GM23338 (cell line): ENCODE data around the gene CCNB2. TPM values are rescaled to one million over a fixed set of nuclear protein-coding genes. Genes with fewer than 3 reads are reported as not detected.

Experiments
- ATAC-seq: fragments of 200-7000 bp; cut with Tn5 transposase; 3 replicates; pipeline ENCODE4 v1.9.1; 2020
- DNase-seq: peaks from one replicate; pipeline ENCODE4 v3.0.0-alpha.2; 2015; ENCODE audit warnings: low spot score
- H2AFZ ChIP-seq: fragments of 200-600 bp; sonication (generic); 2 replicates; pipeline ENCODE4 v1.8.0; 2016; ENCODE audit warnings: antibody characterized with exemption, mild to moderate bottlenecking, moderate library complexity
- H3F3A ChIP-seq: fragments of 200-600 bp; sonication (generic); replicated peaks from 2 replicates; pipeline ENCODE4 v1.8.0; 2017; ENCODE audit warnings: antibody characterized with exemption, mixed run types, low read depth
- H3K27ac ChIP-seq: fragments of 200-600 bp; sonication (generic); 2 replicates; pipeline ENCODE4 v1.6.1; 2016; ENCODE audit warnings: low read depth
- H3K27me3 ChIP-seq: fragments of 200-600 bp; sonication (generic); 2 replicates; pipeline ENCODE4 v1.8.0; 2016; ENCODE audit warnings: mild to moderate bottlenecking, mixed run types, moderate library complexity; ENCODE audit not compliant: insufficient read depth
- H3K36me3 ChIP-seq: fragments of 200-600 bp; sonication (generic); 2 replicates; pipeline ENCODE4 v1.8.0; 2016; ENCODE audit warnings: mild to moderate bottlenecking; ENCODE audit not compliant: insufficient read depth
- H3K4me1 ChIP-seq: fragments of 200-600 bp; sonication (generic); 2 replicates; pipeline ENCODE4 v1.8.0; 2016; ENCODE audit warnings: mild to moderate bottlenecking, moderate library complexity; ENCODE audit not compliant: insufficient read depth
- H3K4me2 ChIP-seq: fragments of 200-600 bp; sonication (generic); 2 replicates; pipeline ENCODE4 v1.7.1; 2017; ENCODE audit warnings: mixed run types
- H3K4me3 ChIP-seq: fragments of 200-600 bp; sonication (generic); 2 replicates; pipeline ENCODE4 v1.6.1; 2016; ENCODE audit warnings: mixed run types
- H3K79me2 ChIP-seq: fragments of 200-600 bp; sonication (generic); replicated peaks from 2 replicates; pipeline ENCODE4 v1.8.0; 2017; ENCODE audit warnings: mild to moderate bottlenecking; ENCODE audit not compliant: insufficient read depth
- H3K9me2 ChIP-seq: fragments of 200-600 bp; sonication (generic); 2 replicates; pipeline ENCODE4 v1.8.0; 2017; ENCODE audit not compliant: insufficient read depth
- H4K20me1 ChIP-seq: fragments of 200-600 bp; sonication (generic); replicated peaks from 2 replicates; pipeline ENCODE4 v1.8.0; 2017; ENCODE audit warnings: mild to moderate bottlenecking; ENCODE audit not compliant: insufficient read depth
- H3K27ac Mint-ChIP-seq: 2 replicates; pipeline ENCODE4 v1.8.0; 2020; ENCODE audit warnings: inconsistent platforms, mild to moderate bottlenecking, moderate library complexity, mixed read lengths
- H3K27me3 Mint-ChIP-seq: 3 replicates; pipeline ENCODE4 v1.8.0; 2022; ENCODE audit warnings: low read depth, mild to moderate bottlenecking, moderate library complexity, mixed read lengths, inconsistent platforms; ENCODE audit not compliant: insufficient read depth, poor library complexity
- H3K36me3 Mint-ChIP-seq: 3 replicates; pipeline ENCODE4 v1.8.0; 2021; ENCODE audit warnings: low read depth, mild to moderate bottlenecking, inconsistent platforms, moderate library complexity, mixed read lengths
- H3K4me1 Mint-ChIP-seq: 3 replicates; pipeline ENCODE4 v1.8.0; 2020; ENCODE audit warnings: mild to moderate bottlenecking, inconsistent platforms, mixed read lengths
- H3K4me3 Mint-ChIP-seq: 3 replicates; pipeline ENCODE4 v1.8.0; 2021; ENCODE audit warnings: moderate library complexity, mild to moderate bottlenecking, inconsistent platforms, mixed read lengths
- H3K9me3 Mint-ChIP-seq: 3 replicates; pipeline ENCODE4 v1.8.0; 2020; ENCODE audit warnings: moderate library complexity, mild to moderate bottlenecking, inconsistent platforms, mixed read lengths
- CREB1 ChIP-seq: fragments of 250-450 bp; sonication (Bioruptor Pico); IDR thresholded peaks from 2 replicates; pipeline ENCODE4 v1.5.0; 2020; ENCODE audit warnings: low read depth, mild to moderate bottlenecking, moderate library complexity
- EZH2 ChIP-seq: fragments of 200-600 bp; sonication (generic); IDR thresholded peaks from one replicate; pipeline ENCODE4 v1.8.0; 2017; ENCODE audit warnings: antibody characterized with exemption, mild to moderate bottlenecking, low read depth; ENCODE audit not compliant: unreplicated experiment
- EZH2phosphoT487 ChIP-seq: fragments of 200-600 bp; sonication (generic); IDR thresholded peaks from one replicate; pipeline ENCODE4 v1.8.1; 2018; ENCODE audit warnings: antibody characterized with exemption; ENCODE audit not compliant: unreplicated experiment
- JUNB ChIP-seq: IDR thresholded peaks from one replicate; pipeline ENCODE4 v1.6.1; 2016; ENCODE audit warnings: antibody characterized with exemption; ENCODE audit not compliant: unreplicated experiment
- NANOG ChIP-seq: IDR thresholded peaks from 2 replicates; pipeline ENCODE4 v1.6.1; 2016; ENCODE audit warnings: antibody characterized with exemption, borderline replicate concordance
- POLR2AphosphoS5 ChIP-seq: IDR thresholded peaks from 2 replicates; pipeline ENCODE4 v1.6.1; 2016; ENCODE audit warnings: antibody characterized with exemption, low read depth
- STAT1 ChIP-seq: IDR thresholded peaks from one replicate; pipeline ENCODE4 v1.6.1; 2016; ENCODE audit warnings: antibody characterized with exemption; ENCODE audit not compliant: unreplicated experiment
- ZNF331 ChIP-seq: fragments of 250-450 bp; sonication (Bioruptor Pico); IDR thresholded peaks from 2 replicates; pipeline ENCODE4 v1.5.0; 2020; ENCODE audit warnings: low read depth, mild to moderate bottlenecking, moderate library complexity
- polyA plus RNA-seq: library from polyadenylated mRNA; unstranded; fragments of >200 nt; fragmentation: Nextera tagmentation; extraction: Ambion mirVana; gene quantifications from 2 replicates; pipeline ENCODE4 v1.2.1, GENCODE V29; 2016
- total RNA-seq: library from RNA; depleted of rRNA; stranded (reverse); fragments of >200 nt; shearing (Covaris generic); gene quantifications from 2 replicates; pipeline ENCODE4 v1.2.3, GENCODE V29; 2014
- TF ChIP-seq, protein P1 (sequence below): IDR thresholded peaks from one replicate; pipeline ENCODE4 v1.6.1; 2018; ENCODE audit warnings: antibody characterized with exemption; ENCODE audit not compliant: unreplicated experiment
- TF ChIP-seq, protein P2 (sequence below), 2 experiments: fragments of 200-600 bp in 1 of 2; sonication (generic) in 1 of 2; conservative IDR thresholded peaks; 2 replicates each; pipeline versions ENCODE4 v1.5.1 to v1.6.1; 2016 to 2017; ENCODE audit warnings: antibody characterized with exemption in 2 of 2, low read depth in 2 of 2, mild to moderate bottlenecking in 2 of 2, moderate library complexity in 1 of 2
- TF ChIP-seq, protein P3 (sequence below): fragments of 250-450 bp; sonication (Bioruptor Pico); IDR thresholded peaks from 2 replicates; pipeline ENCODE4 v1.5.0; 2020; ENCODE audit warnings: mild to moderate bottlenecking, moderate library complexity
- TF ChIP-seq, protein P4 (sequence below): IDR thresholded peaks from 2 replicates; pipeline ENCODE4 v1.6.1; 2016; ENCODE audit warnings: antibody characterized with exemption

Gene CCNB2
- total and polyA plus RNA-seq, 2 experiments from 2014 or later, result 81.8 to 108 TPM

DNA sequence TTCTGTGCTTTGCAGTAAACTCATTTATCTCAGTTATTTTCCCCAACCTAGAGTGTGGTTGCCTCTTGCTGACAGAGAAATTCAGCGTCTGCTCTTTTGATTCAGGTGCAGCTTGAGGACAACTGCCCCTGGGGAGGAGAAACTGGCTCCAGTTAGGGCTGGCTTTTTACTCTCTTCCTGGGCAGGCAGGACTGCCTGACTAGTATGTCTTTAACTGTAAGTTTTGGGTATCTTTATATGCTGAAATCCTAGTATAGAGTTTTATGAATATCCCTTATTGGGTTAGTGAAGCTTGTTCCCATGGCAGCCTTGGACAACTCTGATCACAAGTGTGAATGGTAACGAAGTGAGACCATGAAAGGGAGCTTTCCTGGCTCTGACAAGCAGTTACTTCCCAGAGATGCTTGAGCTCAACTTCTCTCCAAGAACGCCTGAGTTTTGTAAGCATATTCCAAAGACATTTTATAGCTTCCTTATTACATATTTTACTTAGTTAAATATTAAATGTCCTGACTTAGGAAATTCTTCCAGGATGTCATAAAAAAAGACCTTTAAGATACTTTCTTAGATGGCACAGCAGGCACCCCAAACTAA is 27.1 kb downstream of the CCNB2 start (continued):
- TF ChIP-seq, protein P1, sequence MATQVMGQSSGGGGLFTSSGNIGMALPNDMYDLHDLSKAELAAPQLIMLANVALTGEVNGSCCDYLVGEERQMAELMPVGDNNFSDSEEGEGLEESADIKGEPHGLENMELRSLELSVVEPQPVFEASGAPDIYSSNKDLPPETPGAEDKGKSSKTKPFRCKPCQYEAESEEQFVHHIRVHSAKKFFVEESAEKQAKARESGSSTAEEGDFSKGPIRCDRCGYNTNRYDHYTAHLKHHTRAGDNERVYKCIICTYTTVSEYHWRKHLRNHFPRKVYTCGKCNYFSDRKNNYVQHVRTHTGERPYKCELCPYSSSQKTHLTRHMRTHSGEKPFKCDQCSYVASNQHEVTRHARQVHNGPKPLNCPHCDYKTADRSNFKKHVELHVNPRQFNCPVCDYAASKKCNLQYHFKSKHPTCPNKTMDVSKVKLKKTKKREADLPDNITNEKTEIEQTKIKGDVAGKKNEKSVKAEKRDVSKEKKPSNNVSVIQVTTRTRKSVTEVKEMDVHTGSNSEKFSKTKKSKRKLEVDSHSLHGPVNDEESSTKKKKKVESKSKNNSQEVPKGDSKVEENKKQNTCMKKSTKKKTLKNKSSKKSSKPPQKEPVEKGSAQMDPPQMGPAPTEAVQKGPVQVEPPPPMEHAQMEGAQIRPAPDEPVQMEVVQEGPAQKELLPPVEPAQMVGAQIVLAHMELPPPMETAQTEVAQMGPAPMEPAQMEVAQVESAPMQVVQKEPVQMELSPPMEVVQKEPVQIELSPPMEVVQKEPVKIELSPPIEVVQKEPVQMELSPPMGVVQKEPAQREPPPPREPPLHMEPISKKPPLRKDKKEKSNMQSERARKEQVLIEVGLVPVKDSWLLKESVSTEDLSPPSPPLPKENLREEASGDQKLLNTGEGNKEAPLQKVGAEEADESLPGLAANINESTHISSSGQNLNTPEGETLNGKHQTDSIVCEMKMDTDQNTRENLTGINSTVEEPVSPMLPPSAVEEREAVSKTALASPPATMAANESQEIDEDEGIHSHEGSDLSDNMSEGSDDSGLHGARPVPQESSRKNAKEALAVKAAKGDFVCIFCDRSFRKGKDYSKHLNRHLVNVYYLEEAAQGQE, result no peak
- TF ChIP-seq EZH2 (no peak), EZH2phosphoT487 (no peak)

DNA sequence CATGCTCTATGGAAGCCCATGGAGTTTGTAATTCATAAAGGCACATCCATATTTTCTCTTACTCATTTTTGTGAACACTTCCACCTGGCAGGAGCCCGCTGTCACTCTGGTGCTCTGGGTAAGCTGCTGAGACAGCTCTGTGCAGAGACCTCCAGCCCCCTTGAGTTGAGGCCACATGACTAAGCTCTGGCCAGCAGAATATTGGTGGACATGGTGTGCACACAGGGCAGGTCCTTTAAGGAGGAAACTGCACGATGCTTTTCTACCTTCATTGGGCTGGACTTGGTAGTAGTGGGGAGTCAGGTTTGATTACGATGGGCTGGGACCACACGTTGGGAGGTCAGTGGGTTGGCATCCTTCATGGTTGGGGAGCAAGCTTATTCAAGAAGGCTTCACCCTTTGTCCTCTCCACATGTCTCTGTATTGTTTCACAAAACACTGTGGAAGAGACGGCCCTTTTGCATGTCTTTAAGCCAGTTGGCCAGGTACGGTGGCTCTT is 29.0 kb downstream of the CCNB2 start:
- Mint-ChIP-seq H3K4me3 (no peak overlapping the region), H3K27ac (no peak overlapping the region), H3K4me1 (peaks cover 4% of the 10 kb centered on the region), H3K9me3 (peaks cover 14% of the 10 kb centered on the region; the same call in 2 of the 3 replicates), H3K27me3 (peaks cover 3% of the 10 kb centered on the region), H3K36me3 (peaks cover 90% of the 10 kb centered on the region)
- no peaks in the 10 kb centered on the region for H3K9me2 ChIP-seq
- peaks cover 14% of the 10 kb centered on the region for H3K79me2 ChIP-seq
- DNase-seq (no peak), ATAC-seq (no peak)
- H2AFZ ChIP-seq, result no peak overlapping the region
- peaks cover 4% of the 10 kb centered on the region; the same call in 1 of the 2 replicates for H4K20me1 ChIP-seq
- no peaks in the 10 kb centered on the region for H3K27me3 ChIP-seq
- H3K4me2 ChIP-seq, result no peak overlapping the region
- no peaks in the 10 kb centered on the region; the same call in 1 of the 2 replicates for H3K4me1 ChIP-seq
- no peaks in the 10 kb centered on the region for H3F3A ChIP-seq
- peaks cover 15% of the 10 kb centered on the region for H3K36me3 ChIP-seq
- no peak overlapping the region for H3K4me3 ChIP-seq
- no peak overlapping the region for H3K27ac ChIP-seq
- TF ChIP-seq STAT1 (no peak), EZH2phosphoT487 (no peak), JUNB (no peak), POLR2AphosphoS5 (no peak), EZH2 (no peak), ZNF331 (CRISPR knock-in tag) (no peak), CREB1 (no peak), NANOG (no peak)
- TF ChIP-seq, protein P2, sequence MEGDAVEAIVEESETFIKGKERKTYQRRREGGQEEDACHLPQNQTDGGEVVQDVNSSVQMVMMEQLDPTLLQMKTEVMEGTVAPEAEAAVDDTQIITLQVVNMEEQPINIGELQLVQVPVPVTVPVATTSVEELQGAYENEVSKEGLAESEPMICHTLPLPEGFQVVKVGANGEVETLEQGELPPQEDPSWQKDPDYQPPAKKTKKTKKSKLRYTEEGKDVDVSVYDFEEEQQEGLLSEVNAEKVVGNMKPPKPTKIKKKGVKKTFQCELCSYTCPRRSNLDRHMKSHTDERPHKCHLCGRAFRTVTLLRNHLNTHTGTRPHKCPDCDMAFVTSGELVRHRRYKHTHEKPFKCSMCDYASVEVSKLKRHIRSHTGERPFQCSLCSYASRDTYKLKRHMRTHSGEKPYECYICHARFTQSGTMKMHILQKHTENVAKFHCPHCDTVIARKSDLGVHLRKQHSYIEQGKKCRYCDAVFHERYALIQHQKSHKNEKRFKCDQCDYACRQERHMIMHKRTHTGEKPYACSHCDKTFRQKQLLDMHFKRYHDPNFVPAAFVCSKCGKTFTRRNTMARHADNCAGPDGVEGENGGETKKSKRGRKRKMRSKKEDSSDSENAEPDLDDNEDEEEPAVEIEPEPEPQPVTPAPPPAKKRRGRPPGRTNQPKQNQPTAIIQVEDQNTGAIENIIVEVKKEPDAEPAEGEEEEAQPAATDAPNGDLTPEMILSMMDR (conservative IDR thresholded peaks at IDR 0.05; ENCODE audit: low read depth in 2 of 2), result no peak
- TF ChIP-seq, protein P3, sequence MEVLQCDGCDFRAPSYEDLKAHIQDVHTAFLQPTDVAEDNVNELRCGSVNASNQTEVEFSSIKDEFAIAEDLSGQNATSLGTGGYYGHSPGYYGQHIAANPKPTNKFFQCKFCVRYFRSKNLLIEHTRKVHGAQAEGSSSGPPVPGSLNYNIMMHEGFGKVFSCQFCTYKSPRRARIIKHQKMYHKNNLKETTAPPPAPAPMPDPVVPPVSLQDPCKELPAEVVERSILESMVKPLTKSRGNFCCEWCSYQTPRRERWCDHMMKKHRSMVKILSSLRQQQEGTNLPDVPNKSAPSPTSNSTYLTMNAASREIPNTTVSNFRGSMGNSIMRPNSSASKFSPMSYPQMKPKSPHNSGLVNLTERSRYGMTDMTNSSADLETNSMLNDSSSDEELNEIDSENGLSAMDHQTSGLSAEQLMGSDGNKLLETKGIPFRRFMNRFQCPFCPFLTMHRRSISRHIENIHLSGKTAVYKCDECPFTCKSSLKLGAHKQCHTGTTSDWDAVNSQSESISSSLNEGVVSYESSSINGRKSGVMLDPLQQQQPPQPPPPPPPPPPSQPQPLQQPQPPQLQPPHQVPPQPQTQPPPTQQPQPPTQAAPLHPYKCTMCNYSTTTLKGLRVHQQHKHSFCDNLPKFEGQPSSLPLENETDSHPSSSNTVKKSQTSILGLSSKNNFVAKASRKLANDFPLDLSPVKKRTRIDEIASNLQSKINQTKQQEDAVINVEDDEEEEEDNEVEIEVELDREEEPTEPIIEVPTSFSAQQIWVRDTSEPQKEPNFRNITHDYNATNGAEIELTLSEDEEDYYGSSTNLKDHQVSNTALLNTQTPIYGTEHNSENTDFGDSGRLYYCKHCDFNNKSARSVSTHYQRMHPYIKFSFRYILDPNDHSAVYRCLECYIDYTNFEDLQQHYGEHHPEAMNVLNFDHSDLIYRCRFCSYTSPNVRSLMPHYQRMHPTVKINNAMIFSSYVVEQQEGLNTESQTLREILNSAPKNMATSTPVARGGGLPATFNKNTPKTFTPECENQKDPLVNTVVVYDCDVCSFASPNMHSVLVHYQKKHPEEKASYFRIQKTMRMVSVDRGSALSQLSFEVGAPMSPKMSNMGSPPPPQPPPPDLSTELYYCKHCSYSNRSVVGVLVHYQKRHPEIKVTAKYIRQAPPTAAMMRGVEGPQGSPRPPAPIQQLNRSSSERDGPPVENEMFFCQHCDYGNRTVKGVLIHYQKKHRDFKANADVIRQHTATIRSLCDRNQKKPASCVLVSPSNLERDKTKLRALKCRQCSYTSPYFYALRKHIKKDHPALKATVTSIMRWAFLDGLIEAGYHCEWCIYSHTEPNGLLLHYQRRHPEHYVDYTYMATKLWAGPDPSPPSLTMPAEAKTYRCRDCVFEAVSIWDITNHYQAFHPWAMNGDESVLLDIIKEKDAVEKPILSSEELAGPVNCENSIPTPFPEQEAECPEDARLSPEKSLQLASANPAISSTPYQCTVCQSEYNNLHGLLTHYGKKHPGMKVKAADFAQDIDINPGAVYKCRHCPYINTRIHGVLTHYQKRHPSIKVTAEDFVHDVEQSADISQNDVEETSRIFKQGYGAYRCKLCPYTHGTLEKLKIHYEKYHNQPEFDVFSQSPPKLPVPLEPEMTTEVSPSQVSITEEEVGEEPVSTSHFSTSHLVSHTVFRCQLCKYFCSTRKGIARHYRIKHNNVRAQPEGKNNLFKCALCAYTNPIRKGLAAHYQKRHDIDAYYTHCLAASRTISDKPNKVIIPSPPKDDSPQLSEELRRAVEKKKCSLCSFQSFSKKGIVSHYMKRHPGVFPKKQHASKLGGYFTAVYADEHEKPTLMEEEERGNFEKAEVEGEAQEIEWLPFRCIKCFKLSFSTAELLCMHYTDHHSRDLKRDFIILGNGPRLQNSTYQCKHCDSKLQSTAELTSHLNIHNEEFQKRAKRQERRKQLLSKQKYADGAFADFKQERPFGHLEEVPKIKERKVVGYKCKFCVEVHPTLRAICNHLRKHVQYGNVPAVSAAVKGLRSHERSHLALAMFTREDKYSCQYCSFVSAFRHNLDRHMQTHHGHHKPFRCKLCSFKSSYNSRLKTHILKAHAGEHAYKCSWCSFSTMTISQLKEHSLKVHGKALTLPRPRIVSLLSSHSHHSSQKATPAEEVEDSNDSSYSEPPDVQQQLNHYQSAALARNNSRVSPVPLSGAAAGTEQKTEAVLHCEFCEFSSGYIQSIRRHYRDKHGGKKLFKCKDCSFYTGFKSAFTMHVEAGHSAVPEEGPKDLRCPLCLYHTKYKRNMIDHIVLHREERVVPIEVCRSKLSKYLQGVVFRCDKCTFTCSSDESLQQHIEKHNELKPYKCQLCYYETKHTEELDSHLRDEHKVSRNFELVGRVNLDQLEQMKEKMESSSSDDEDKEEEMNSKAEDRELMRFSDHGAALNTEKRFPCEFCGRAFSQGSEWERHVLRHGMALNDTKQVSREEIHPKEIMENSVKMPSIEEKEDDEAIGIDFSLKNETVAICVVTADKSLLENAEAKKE (CRISPR knock-in tag), result no peak
- TF ChIP-seq, protein P4, sequence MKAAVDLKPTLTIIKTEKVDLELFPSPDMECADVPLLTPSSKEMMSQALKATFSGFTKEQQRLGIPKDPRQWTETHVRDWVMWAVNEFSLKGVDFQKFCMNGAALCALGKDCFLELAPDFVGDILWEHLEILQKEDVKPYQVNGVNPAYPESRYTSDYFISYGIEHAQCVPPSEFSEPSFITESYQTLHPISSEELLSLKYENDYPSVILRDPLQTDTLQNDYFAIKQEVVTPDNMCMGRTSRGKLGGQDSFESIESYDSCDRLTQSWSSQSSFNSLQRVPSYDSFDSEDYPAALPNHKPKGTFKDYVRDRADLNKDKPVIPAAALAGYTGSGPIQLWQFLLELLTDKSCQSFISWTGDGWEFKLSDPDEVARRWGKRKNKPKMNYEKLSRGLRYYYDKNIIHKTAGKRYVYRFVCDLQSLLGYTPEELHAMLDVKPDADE, result no peak
